Right cardiac atrium (tissue), 5 donors: ENCODE results near the gene SPCS2. TPM values are rescaled to one million over a fixed set of nuclear protein-coding genes. Genes with fewer than 3 reads are reported as not detected.
A peak's percentile ranks its signal among the peaks of the same experiment; 100 is the strongest.

ENCODE experiments used
- ATAC-seq, 2 donors: fragments of 200-7000 bp; cut with Tn5 transposase; one replicate each; pipeline versions ENCODE4 v1.8.0 to v1.9.1; 2020; ENCODE audit warnings: moderate library complexity in 2 of 2, mild to moderate bottlenecking in 1 of 2
- DNase-seq, 3 donors: peaks; one replicate each; pipeline ENCODE4 v3.0.0-alpha.2; 2020
- H3K27ac ChIP-seq: one replicate; pipeline ENCODE4 v1.5.1; 2013; ENCODE audit warnings: mild to moderate bottlenecking, low read length, control low read depth, moderate library complexity
- H3K27me3 ChIP-seq: one replicate; pipeline ENCODE4 v1.6.1; 2013; ENCODE audit not compliant: control insufficient read depth, insufficient read depth
- H3K4me1 ChIP-seq: one replicate; pipeline ENCODE4 v1.6.1; 2013; ENCODE audit warnings: low read length; ENCODE audit not compliant: control insufficient read depth, insufficient read depth
- H3K4me3 ChIP-seq: one replicate; pipeline ENCODE4 v1.5.1; 2013; ENCODE audit warnings: low read length, control low read depth
- H3K9me3 ChIP-seq: one replicate; pipeline ENCODE4 v1.6.1; 2013; ENCODE audit warnings: low read length; ENCODE audit not compliant: control insufficient read depth
- WGBS: extraction: QIAGEN DNeasy Blood & Tissue Kit; methylation state at CpG from one replicate; pipeline ENCODE4 v1.1.7; 2013; 5-methylcytosine and 5-hydroxymethylcytosine counted together
- intact Hi-C, 4 donors: fragments of 100-400 bp; cut with DNase I; formaldehyde crosslinking; loops; one replicate each; pipeline versions ENCODE4 v1.11.0 to v1.14.0; 2022 to 2023
- long read RNA-seq, 4 donors: library from polyadenylated mRNA; unstranded; transcript quantifications; one replicate each; pipeline ENCODE4 v2.0.0, GENCODE V29; 2020 to 2021
- polyA plus RNA-seq: library from polyadenylated mRNA; stranded (reverse); fragments of 200-250 nt; gene quantifications from one replicate; pipeline ENCODE4 v1.2.3, GENCODE V29; 2013
- total RNA-seq, 4 donors: library from RNA; stranded (reverse); fragmentation: NEBNext Ultra II Directional; extraction: Animal tissue kit (Norgen Biotek cat#: 25700); gene quantifications; one replicate each; pipeline ENCODE4 v1.2.1, GENCODE V29; 2021
- donor health status: healthy with polysubstance abuse.
- donor health status: DM: no; HTN: yes; CAD: no.
- donor health status: DM: no; HTN: no; CAD: no.
- donor health status: DM: no; HTN: yes; CAD: no; lungs with severe emphysema.
- donor health status: DM: yes; HTN: yes; CAD: no.

SPCS2 gene
- total RNA-seq: 100 to 1,000 TPM in 3 of 4 donors, 10 to 100 TPM in 1; 91.5 to 127 (median 118) TPM
- polyA plus RNA-seq: 125 TPM
- long read RNA-seq, donor 1, partial matches to known transcripts: 2 of 10 reads
- long read RNA-seq, donor 1, other reads (novel, unspliced or antisense): 3 of 10 reads
- long read RNA-seq, donor 2: 0 reads
- long read RNA-seq, donor 3, partial matches to known transcripts: 1 of 12 reads
- long read RNA-seq, donor 3, other reads (novel, unspliced or antisense): 8 of 12 reads
- long read RNA-seq, donor 4, partial matches to known transcripts: 0 of 2 reads
- long read RNA-seq, donor 4, other reads (novel, unspliced or antisense): 2 of 2 reads

- peak within 1 kb of the TSS; percentile 97 for H3K4me3 ChIP-seq
- peak within 1 kb of the TSS; percentile 61 for H3K27ac ChIP-seq
- under 1% methylated on average over 67 of the region's 67 CpGs for WGBS
- no peaks in the 10 kb centered on the region for H3K9me3 ChIP-seq
- intact Hi-C loops: no loop called here
- peaks cover 4% of the 10 kb centered on the region for H3K4me1 ChIP-seq
- no peaks in the 10 kb centered on the region for H3K27me3 ChIP-seq
- ATAC-seq: peak; percentile 99 to 100
- peak; percentile 99 to 100 (median 99) for DNase-seq
Measured at GRCh38 chr11:74948898-74949752, at the start of gene SPCS2, which contains the start of gene XRRA1. Gene SPCS2 (plus strand): TSS chr11:74949266. CDS start chr11:74949286, 20 bp downstream. Gene XRRA1 (minus strand): TSS chr11:74949091. CDS start chr11:74940878, 8,213 bp downstream.

- ATAC-seq (no peak), DNase-seq (no peak)
- Histone ChIP-seq H3K27me3 (no peaks in the 10 kb centered on the region), H3K4me1 (no peaks in the 10 kb centered on the region), H3K9me3 (no peaks in the 10 kb centered on the region), H3K27ac (no peak overlapping the region), H3K4me3 (no peak overlapping the region)
- 98% methylated on average over 4 of the region's 4 CpGs for WGBS
- intact Hi-C loops: no loop called here
Measured at GRCh38 chr11:74902342-74902741, 46.7 kb upstream of the SPCS2 start.

- Histone ChIP-seq H3K4me1 (no peaks in the 10 kb centered on the region), H3K9me3 (no peaks in the 10 kb centered on the region), H3K27me3 (no peaks in the 10 kb centered on the region), H3K4me3 (no peak overlapping the region), H3K27ac (peak overlapping the region; percentile 24)
- intact Hi-C loops: no loop called here
- peak; percentile 61 to 64 for ATAC-seq
- 31% methylated on average over 3 of the region's 3 CpGs for WGBS
- DNase-seq: no peak
Measured at GRCh38 chr11:74905326-74905725, 43.7 kb upstream of the SPCS2 start.

GRCh38 chr11:74909385-74909784, 39.7 kb upstream of the SPCS2 start:
- Histone ChIP-seq H3K27me3 (no peaks in the 10 kb centered on the region), H3K27ac (no peak overlapping the region), H3K9me3 (no peaks in the 10 kb centered on the region), H3K4me1 (no peaks in the 10 kb centered on the region), H3K4me3 (no peak overlapping the region)
- intact Hi-C loops: no loop called here
- ATAC-seq (no peak), DNase-seq (no peak)
- 53% methylated on average over 4 of the region's 4 CpGs for WGBS

- Histone ChIP-seq H3K4me1 (no peaks in the 10 kb centered on the region), H3K27ac (no peak overlapping the region), H3K9me3 (no peaks in the 10 kb centered on the region), H3K27me3 (no peaks in the 10 kb centered on the region), H3K4me3 (no peak overlapping the region)
- no peak for ATAC-seq
- intact Hi-C loops: no loop called here
- WGBS: 92% methylated on average over 4 of the region's 4 CpGs
- DNase-seq: no peak
Measured at GRCh38 chr11:74909812-74910211, 39.3 kb upstream of the SPCS2 start.

- no peaks in the 10 kb centered on the region for H3K4me1 ChIP-seq
- intact Hi-C loops: loop anchor here in 1 of 4 donors (10.0 kb wide), 1 partner anchor 322 kb away; the partner anchor contains the start of gene TPBGL
- no peaks in the 10 kb centered on the region for H3K27me3 ChIP-seq
- ATAC-seq (no peak), DNase-seq (no peak)
- no peak overlapping the region for H3K4me3 ChIP-seq
- H3K27ac ChIP-seq: no peak overlapping the region
- H3K9me3 ChIP-seq: no peaks in the 10 kb centered on the region
Measured at GRCh38 chr11:74923125-74923524, 25.9 kb upstream of the SPCS2 start.

- Histone ChIP-seq H3K4me1 (no peaks in the 10 kb centered on the region), H3K9me3 (no peaks in the 10 kb centered on the region), H3K4me3 (no peak overlapping the region), H3K27ac (no peak overlapping the region), H3K27me3 (no peaks in the 10 kb centered on the region)
- DNase-seq (no peak), ATAC-seq (no peak)
- 91% methylated on average over 4 of the region's 4 CpGs for WGBS
- intact Hi-C loops: loop anchor here in 3 of 4 donors (5.0 to 10.0 kb wide), 3 partner anchors 107 to 322 kb away; partner anchors contain the start of gene TPBGL (in 1 of the 3)
Measured at GRCh38 chr11:74925281-74925680, 23.8 kb upstream of the SPCS2 start.

GRCh38 chr11:74926304-74927030, 22.6 kb upstream of the SPCS2 start:
- no peak overlapping the region for H3K27ac ChIP-seq
- ATAC-seq (no peak), DNase-seq (no peak)
- H3K4me3 ChIP-seq: no peak overlapping the region
- H3K4me1 ChIP-seq: no peaks in the 10 kb centered on the region
- no peaks in the 10 kb centered on the region for H3K9me3 ChIP-seq
- no peaks in the 10 kb centered on the region for H3K27me3 ChIP-seq
- WGBS: 91% methylated on average over 8 of the region's 8 CpGs
- intact Hi-C loops: loop anchor here in 3 of 4 donors (5.0 to 10.0 kb wide), 3 partner anchors 106 to 321 kb away; partner anchors contain the start of gene TPBGL (in 1 of the 3)

- no peak overlapping the region for H3K4me3 ChIP-seq
- no peaks in the 10 kb centered on the region for H3K9me3 ChIP-seq
- intact Hi-C loops: loop anchor here in 3 of 4 donors (5.0 to 10.0 kb wide), 3 partner anchors 105 to 320 kb away; partner anchors contain the start of gene TPBGL (in 1 of the 3)
- DNase-seq: no peak
- H3K4me1 ChIP-seq: no peaks in the 10 kb centered on the region
- no peak overlapping the region for H3K27ac ChIP-seq
- no peak for ATAC-seq
- no peaks in the 10 kb centered on the region for H3K27me3 ChIP-seq
Measured at GRCh38 chr11:74927496-74927895, 21.6 kb upstream of the SPCS2 start.

- DNase-seq (peak in 2 of 3 donors; percentile 53 to 79), ATAC-seq (peak; percentile 85 to 87)
- Histone ChIP-seq H3K4me3 (no peak overlapping the region), H3K9me3 (no peaks in the 10 kb centered on the region), H3K27ac (no peak overlapping the region), H3K27me3 (no peaks in the 10 kb centered on the region), H3K4me1 (no peaks in the 10 kb centered on the region)
- intact Hi-C loops: loop anchor here (2.0 to 10.0 kb wide), 4 partner anchors 103 to 318 kb away; partner anchors contain the start of gene TPBGL (in 2 of the 4)
- WGBS: 56% methylated on average over 8 of the region's 8 CpGs
Measured at GRCh38 chr11:74929431-74930363, 19.4 kb upstream of the SPCS2 start.
